A673 (cell line): ENCODE results near the gene HMGCS2. TPM values are rescaled to one million over a fixed set of nuclear protein-coding genes. Genes with fewer than 3 reads are reported as not detected.

Source experiments
- BruUV-seq: library from RNA; stranded (reverse); fragments of 400-500 nt; replicated peaks from 2 replicates; lab custom pipeline; 2021; lab: Mats Ljungman, UMichigan
- CTCF ChIA-PET: fragments of 300-600 bp; sonication (Branson Sonifier 250); formaldehyde crosslinking; loops from one replicate; lab custom pipeline; 2022; ENCODE audit warnings: antibody characterized with exemption; lab: Charles Lee
- POLR2A ChIA-PET: fragments of 300-600 bp; sonication (Branson Sonifier 250); formaldehyde crosslinking; loops from one replicate; lab custom pipeline; 2022; ENCODE audit warnings: antibody characterized with exemption; ENCODE audit not compliant: low non-redundant PET; lab: Charles Lee
- DNase-seq: peaks from one replicate; pipeline ENCODE4 v3.0.0-alpha.2; 2015; ENCODE audit warnings: low spot score
- H3K27ac ChIP-seq: fragments of 200-600 bp; sonication (generic); 2 replicates; pipeline ENCODE4 v1.5.1; 2016; ENCODE audit warnings: mixed run types, low read depth, mild to moderate bottlenecking, mixed read lengths, antibody characterized with exemption, low read length; ENCODE audit not compliant: poor library complexity, severe bottlenecking
- H3K27me3 ChIP-seq: fragments of 200-600 bp; sonication (generic); replicated peaks from 2 replicates; pipeline ENCODE4 v1.6.1; 2017; ENCODE audit warnings: mixed run types, low read depth, mild to moderate bottlenecking, mixed read lengths, antibody characterized with exemption, low read length; ENCODE audit not compliant: insufficient read depth, poor library complexity
- H3K36me3 ChIP-seq: fragments of 200-600 bp; sonication (generic); 2 replicates; pipeline ENCODE4 v1.6.1; 2016; ENCODE audit warnings: mixed run types, mild to moderate bottlenecking, mixed read lengths, antibody characterized with exemption, low read length; ENCODE audit not compliant: insufficient read depth, poor library complexity, severe bottlenecking
- H3K4me1 ChIP-seq: fragments of 200-600 bp; sonication (generic); 2 replicates; pipeline ENCODE4 v1.6.1; 2017; ENCODE audit warnings: mixed run types, mild to moderate bottlenecking, mixed read lengths, antibody characterized with exemption, low read length; ENCODE audit not compliant: insufficient read depth, poor library complexity, severe bottlenecking
- H3K4me3 ChIP-seq: fragments of 200-600 bp; sonication (generic); 2 replicates; pipeline ENCODE4 v1.5.1; 2016; ENCODE audit warnings: low read depth, mixed run types, mild to moderate bottlenecking, mixed read lengths, low read length; ENCODE audit not compliant: poor library complexity, severe bottlenecking
- H3K9me3 ChIP-seq: fragments of 200-600 bp; sonication (generic); 2 replicates; pipeline ENCODE4 v1.6.1; 2016; ENCODE audit warnings: mixed run types, low read depth, mild to moderate bottlenecking, mixed read lengths, antibody characterized with exemption, low read length; ENCODE audit not compliant: poor library complexity, severe bottlenecking
- EZH2 ChIP-seq: fragments of 200-600 bp; sonication (generic); IDR thresholded peaks from 2 replicates; pipeline ENCODE4 v1.6.1; 2017; ENCODE audit warnings: borderline replicate concordance, low read depth, mild to moderate bottlenecking, mixed read lengths, antibody characterized with exemption, low read length; ENCODE audit not compliant: poor library complexity, severe bottlenecking
- intact Hi-C: fragments of 100-400 bp; cut with micrococcal nuclease; formaldehyde crosslinking; loops from one replicate; pipeline ENCODE4 v1.10.0; 2022; ENCODE audit not compliant: unreplicated experiment
- total RNA-seq: library from RNA; stranded (reverse); gene quantifications from 2 replicates; pipeline ENCODE4 v1.2.3, GENCODE V29; 2021
- TF ChIP-seq, protein P1 (sequence below): fragments of 300-800, 200-600 bp; sonication (generic); conservative IDR thresholded peaks from 2 replicates; pipeline ENCODE4 v1.5.1; 2017; ENCODE audit warnings: low read depth, mild to moderate bottlenecking, antibody characterized with exemption, low read length, moderate library complexity, mixed read lengths

Gene HMGCS2
- total RNA-seq, 1 experiment from 2014 or later: not detected

DNA sequence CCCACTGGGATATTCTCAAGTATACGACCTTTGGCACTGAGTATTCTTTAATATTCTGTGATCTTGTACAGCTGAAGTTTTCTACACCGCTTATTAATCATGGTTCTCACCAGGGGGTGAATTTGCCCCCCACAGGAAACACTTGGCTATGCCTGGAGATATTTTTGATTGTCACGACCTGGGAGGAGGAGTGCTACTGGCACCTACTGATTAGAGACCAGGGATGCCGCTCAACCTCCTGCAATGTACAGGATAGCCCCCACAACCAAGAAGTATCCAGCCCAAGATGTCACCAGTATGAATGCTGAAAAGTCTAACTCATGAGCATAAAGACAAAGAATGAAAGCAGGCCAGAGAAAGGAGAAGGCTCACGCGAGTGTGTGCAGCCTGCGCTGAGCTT, 28.9 kb upstream of the HMGCS2 start:
- TF ChIP-seq, protein P1, sequence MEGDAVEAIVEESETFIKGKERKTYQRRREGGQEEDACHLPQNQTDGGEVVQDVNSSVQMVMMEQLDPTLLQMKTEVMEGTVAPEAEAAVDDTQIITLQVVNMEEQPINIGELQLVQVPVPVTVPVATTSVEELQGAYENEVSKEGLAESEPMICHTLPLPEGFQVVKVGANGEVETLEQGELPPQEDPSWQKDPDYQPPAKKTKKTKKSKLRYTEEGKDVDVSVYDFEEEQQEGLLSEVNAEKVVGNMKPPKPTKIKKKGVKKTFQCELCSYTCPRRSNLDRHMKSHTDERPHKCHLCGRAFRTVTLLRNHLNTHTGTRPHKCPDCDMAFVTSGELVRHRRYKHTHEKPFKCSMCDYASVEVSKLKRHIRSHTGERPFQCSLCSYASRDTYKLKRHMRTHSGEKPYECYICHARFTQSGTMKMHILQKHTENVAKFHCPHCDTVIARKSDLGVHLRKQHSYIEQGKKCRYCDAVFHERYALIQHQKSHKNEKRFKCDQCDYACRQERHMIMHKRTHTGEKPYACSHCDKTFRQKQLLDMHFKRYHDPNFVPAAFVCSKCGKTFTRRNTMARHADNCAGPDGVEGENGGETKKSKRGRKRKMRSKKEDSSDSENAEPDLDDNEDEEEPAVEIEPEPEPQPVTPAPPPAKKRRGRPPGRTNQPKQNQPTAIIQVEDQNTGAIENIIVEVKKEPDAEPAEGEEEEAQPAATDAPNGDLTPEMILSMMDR: no peak
- TF ChIP-seq EZH2: no peak
- Histone ChIP-seq H3K27ac (no peak overlapping the region), H3K4me1 (no peaks in the 10 kb centered on the region), H3K36me3 (no peaks in the 10 kb centered on the region), H3K9me3 (no peaks in the 10 kb centered on the region), H3K27me3 (no peaks in the 10 kb centered on the region), H3K4me3 (no peak overlapping the region)
- CTCF ChIA-PET: no interaction called here
- no TSS peak for BruUV-seq
- POLR2A ChIA-PET: no interaction called here
- DNase-seq: no peak
- intact Hi-C loops: loop anchor here (1.0 kb wide), 1 partner anchor 12 kb away; no protein-coding TSS in a partner anchor

GRCh38 chr1:119797162-119797561, 28.5 kb upstream of the HMGCS2 start:
- H3K27me3 ChIP-seq: no peaks in the 10 kb centered on the region
- H3K9me3 ChIP-seq: no peaks in the 10 kb centered on the region
- BruUV-seq: no TSS peak
- TF ChIP-seq, protein P1: no peak
- TF ChIP-seq EZH2: no peak
- intact Hi-C loops: loop anchor here (1.0 kb wide), 1 partner anchor 12 kb away; no protein-coding TSS in a partner anchor
- H3K4me1 ChIP-seq: no peaks in the 10 kb centered on the region
- DNase-seq: no peak
- CTCF ChIA-PET: no interaction called here
- H3K36me3 ChIP-seq: no peaks in the 10 kb centered on the region
- H3K27ac ChIP-seq: no peak overlapping the region
- H3K4me3 ChIP-seq: no peak overlapping the region
- POLR2A ChIA-PET: no interaction called here

GRCh38 chr1:119795261-119796200, 26.8 kb upstream of the HMGCS2 start:
- ChIA-PET POLR2A (no interaction called here), CTCF (no interaction called here)
- no peaks in the 10 kb centered on the region for H3K4me1 ChIP-seq
- no peak for DNase-seq
- TF ChIP-seq, protein P1: no peak
- no peak for TF ChIP-seq EZH2
- no peaks in the 10 kb centered on the region for H3K9me3 ChIP-seq
- no peaks in the 10 kb centered on the region for H3K36me3 ChIP-seq
- H3K27ac ChIP-seq: no peak overlapping the region
- BruUV-seq: no TSS peak
- H3K27me3 ChIP-seq: no peaks in the 10 kb centered on the region
- H3K4me3 ChIP-seq: no peak overlapping the region
- intact Hi-C loops: no loop called here
